LNCaP clone FGC (cell line): ENCODE data around the gene CACNA2D3.

Experiments
- DNase-seq: peaks from one replicate; pipeline ENCODE4 v3.0.0-alpha.2; 2011; ENCODE audit warnings: low read depth
- H3K4me3 ChIP-seq: 2 replicates; pipeline ENCODE4 v1.5.1; 2011; ENCODE audit warnings: mild to moderate bottlenecking, low read depth, low read length, control low read depth
- TF ChIP-seq, protein P1 (sequence below): IDR thresholded peaks from 2 replicates; pipeline ENCODE4 v1.5.1; 2012; ENCODE audit warnings: mild to moderate bottlenecking; ENCODE audit not compliant: control insufficient read depth, insufficient read depth; ENCODE audit errors: extremely low read depth

CACNA2D3 gene

GRCh38 chr3:54520060-54520459 lies 397.7 kb downstream of the CACNA2D3 start:
- DNase-seq: no peak
- TF ChIP-seq, protein P1, sequence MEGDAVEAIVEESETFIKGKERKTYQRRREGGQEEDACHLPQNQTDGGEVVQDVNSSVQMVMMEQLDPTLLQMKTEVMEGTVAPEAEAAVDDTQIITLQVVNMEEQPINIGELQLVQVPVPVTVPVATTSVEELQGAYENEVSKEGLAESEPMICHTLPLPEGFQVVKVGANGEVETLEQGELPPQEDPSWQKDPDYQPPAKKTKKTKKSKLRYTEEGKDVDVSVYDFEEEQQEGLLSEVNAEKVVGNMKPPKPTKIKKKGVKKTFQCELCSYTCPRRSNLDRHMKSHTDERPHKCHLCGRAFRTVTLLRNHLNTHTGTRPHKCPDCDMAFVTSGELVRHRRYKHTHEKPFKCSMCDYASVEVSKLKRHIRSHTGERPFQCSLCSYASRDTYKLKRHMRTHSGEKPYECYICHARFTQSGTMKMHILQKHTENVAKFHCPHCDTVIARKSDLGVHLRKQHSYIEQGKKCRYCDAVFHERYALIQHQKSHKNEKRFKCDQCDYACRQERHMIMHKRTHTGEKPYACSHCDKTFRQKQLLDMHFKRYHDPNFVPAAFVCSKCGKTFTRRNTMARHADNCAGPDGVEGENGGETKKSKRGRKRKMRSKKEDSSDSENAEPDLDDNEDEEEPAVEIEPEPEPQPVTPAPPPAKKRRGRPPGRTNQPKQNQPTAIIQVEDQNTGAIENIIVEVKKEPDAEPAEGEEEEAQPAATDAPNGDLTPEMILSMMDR: no peak
- H3K4me3 ChIP-seq: no peak overlapping the region

GRCh38 chr3:54527521-54527920 lies 405.2 kb downstream of the CACNA2D3 start:
- H3K4me3 ChIP-seq: no peak overlapping the region
- no peak for DNase-seq
- TF ChIP-seq, protein P1: no peak

GRCh38 chr3:54527953-54528352 lies 405.6 kb downstream of the CACNA2D3 start:
- DNase-seq: no peak
- TF ChIP-seq, protein P1: no peak
- no peak overlapping the region for H3K4me3 ChIP-seq

GRCh38 chr3:54528668-54529067 lies 406.3 kb downstream of the CACNA2D3 start:
- TF ChIP-seq, protein P1: no peak
- H3K4me3 ChIP-seq: no peak overlapping the region
- no peak for DNase-seq

DNA sequence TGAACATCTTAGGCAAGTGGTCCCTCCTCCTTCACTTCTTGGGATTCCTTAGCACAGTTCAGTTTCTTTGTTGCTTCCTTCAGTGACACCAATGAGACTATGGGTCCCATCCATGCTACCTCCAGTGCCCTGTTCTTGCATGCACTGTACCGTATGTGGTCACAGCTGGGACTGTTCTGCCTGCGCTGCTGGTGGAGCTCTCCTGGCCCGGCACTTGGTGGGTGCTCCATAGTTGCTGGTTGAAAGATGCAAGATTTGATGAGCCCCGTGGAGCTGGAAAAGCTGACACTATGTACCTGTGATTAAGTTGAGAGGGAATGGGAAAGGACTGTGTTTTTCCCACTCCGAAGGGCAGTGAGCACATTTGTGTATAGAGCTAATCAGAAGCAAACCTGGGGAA lies 407.7 kb downstream of the CACNA2D3 start:
- H3K4me3 ChIP-seq: no peak overlapping the region
- no peak for DNase-seq
- TF ChIP-seq, protein P1: no peak

DNA sequence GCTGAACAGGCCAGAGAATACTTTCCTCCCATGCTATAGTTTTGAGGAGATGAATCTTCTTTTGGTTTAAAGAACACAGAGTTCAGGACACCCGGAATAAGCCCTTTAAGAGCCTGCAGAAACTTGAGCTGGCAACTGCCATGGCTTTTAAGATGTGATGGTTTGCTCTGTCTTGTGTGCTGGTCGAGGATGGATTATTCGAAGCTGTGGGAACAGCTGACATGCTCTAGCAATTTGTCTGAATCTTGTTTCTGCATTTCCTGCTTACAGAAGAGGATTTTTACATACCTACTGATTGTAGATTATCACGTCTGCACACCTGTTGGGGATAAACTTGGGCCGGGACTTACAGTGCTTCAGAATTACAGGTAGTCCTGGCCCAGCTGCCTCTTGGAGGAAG lies 408.6 kb downstream of the CACNA2D3 start:
- TF ChIP-seq, protein P1: no peak
- DNase-seq: no peak
- no peak overlapping the region for H3K4me3 ChIP-seq

DNA sequence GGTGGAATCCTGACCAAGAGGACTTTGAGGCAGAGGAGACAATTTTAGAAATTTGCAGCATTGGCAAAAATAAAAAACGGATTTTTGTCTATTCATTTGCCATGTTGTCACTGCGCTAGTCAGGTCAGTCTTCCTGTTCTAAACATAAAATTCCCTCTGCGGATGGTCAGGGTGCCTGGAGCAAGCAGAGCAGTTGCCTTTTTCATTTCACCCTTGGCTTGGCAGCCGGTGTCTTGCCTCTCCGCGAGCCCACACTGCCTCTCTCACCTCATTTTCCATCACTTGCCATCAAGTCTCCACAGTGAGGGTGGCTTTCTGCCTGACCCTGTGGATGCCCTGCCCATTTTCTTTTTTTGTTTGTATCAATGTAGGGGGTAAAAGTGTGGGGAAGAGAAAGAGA lies 409.4 kb downstream of the CACNA2D3 start:
- TF ChIP-seq, protein P1: no peak
- H3K4me3 ChIP-seq: no peak overlapping the region
- DNase-seq: no peak
